Activated CD4-positive, alpha-beta T cell treated with anti-CD3 and anti-CD28 coated beads for 24 hours (primary cell): Measurements from ENCODE around the gene FRMD4A.
A peak's percentile ranks its signal among the peaks of the same experiment; 100 is the strongest.
"Not testable (repeated sequence)": the region's sequence is repeated elsewhere in the genome, so short reads cannot be mapped to it uniquely, and the experiment has no call there.

Experiments used
- DNase-seq, 2 donors: peaks; one replicate each; pipeline ENCODE4 v3.0.0-alpha.2; 2020; ENCODE audit warnings: low read depth in 2 of 2

Gene FRMD4A

GRCh38 chr10:13984647-13985155 lies 346.0 kb downstream of the FRMD4A start:
- no peak for DNase-seq

GRCh38 chr10:13983035-13983434 lies 347.7 kb downstream of the FRMD4A start:
- DNase-seq = no peak

- DNase-seq = no peak
Measured at GRCh38 chr10:13978533-13979115, 352.1 kb downstream of the FRMD4A start.

GRCh38 chr10:13977861-13978532 lies 352.7 kb downstream of the FRMD4A start:
- DNase-seq = no peak

GRCh38 chr10:13973742-13974141 lies 357.0 kb downstream of the FRMD4A start:
- DNase-seq = no peak

GRCh38 chr10:13972609-13973008 lies 358.1 kb downstream of the FRMD4A start:
- DNase-seq = no peak

GRCh38 chr10:13971601-13972475 lies 358.9 kb downstream of the FRMD4A start:
- DNase-seq = no peak

- DNase-seq = no peak
Measured at GRCh38 chr10:13970957-13971353, 359.8 kb downstream of the FRMD4A start.

GRCh38 chr10:13970236-13970956 lies 360.3 kb downstream of the FRMD4A start:
- DNase-seq = no peak

GRCh38 chr10:13969792-13970140 lies 361.0 kb downstream of the FRMD4A start:
- peak; percentile 7 to 8 for DNase-seq

GRCh38 chr10:13969118-13969791 lies 361.5 kb downstream of the FRMD4A start:
- no peak for DNase-seq

- no peak for DNase-seq
Measured at GRCh38 chr10:13961853-13962252, 368.9 kb downstream of the FRMD4A start.

GRCh38 chr10:13961097-13961496 lies 369.6 kb downstream of the FRMD4A start:
- no peak for DNase-seq

GRCh38 chr10:13960603-13961002 lies 370.1 kb downstream of the FRMD4A start:
- DNase-seq = no peak

- DNase-seq = no peak
Measured at GRCh38 chr10:13959443-13960359, 371.0 kb downstream of the FRMD4A start.

GRCh38 chr10:13957856-13958255 lies 372.9 kb downstream of the FRMD4A start:
- DNase-seq = no peak

- no peak for DNase-seq
Measured at GRCh38 chr10:13956826-13957225, 373.9 kb downstream of the FRMD4A start.

GRCh38 chr10:13955409-13956068 lies 375.2 kb downstream of the FRMD4A start:
- no peak for DNase-seq

GRCh38 chr10:13954195-13954594 lies 376.5 kb downstream of the FRMD4A start:
- DNase-seq = not testable (repeated sequence)

GRCh38 chr10:13953371-13953770 lies 377.4 kb downstream of the FRMD4A start:
- DNase-seq = no peak
